SKM-1 (cell line): ENCODE data around the gene UBE2J2.

Experiments used
- DNase-seq: peaks from one replicate; lab custom pipeline; 2025; ENCODE audit not compliant: unreplicated experiment; lab: John Stamatoyannopoulos, UW

UBE2J2 gene

GRCh38 chr1:1282998-1283397 is 9.3 kb upstream of the UBE2J2 start:
- DNase-seq = no peak

GRCh38 chr1:1281533-1282321 is 8.1 kb upstream of the UBE2J2 start:
- no peak for DNase-seq

- no peak for DNase-seq
Observed at GRCh38 chr1:1280782-1281481, 7.3 kb upstream of the UBE2J2 start.

GRCh38 chr1:1279028-1279427 is 5.4 kb upstream of the UBE2J2 start:
- DNase-seq = no peak

GRCh38 chr1:1278620-1279019 is 5.0 kb upstream of the UBE2J2 start:
- no peak for DNase-seq

- no peak for DNase-seq
Observed at GRCh38 chr1:1275836-1276235, 2.2 kb upstream of the UBE2J2 start.

- DNase-seq = no peak
Observed at GRCh38 chr1:1274931-1275431, 1.3 kb upstream of the UBE2J2 start.

GRCh38 chr1:1274299-1274930 is 761 bp upstream of the UBE2J2 start:
- no peak for DNase-seq

GRCh38 chr1:1273209-1273511 is 494 bp downstream of the UBE2J2 start:
- DNase-seq = no peak

GRCh38 chr1:1272341-1273208 is 1.1 kb downstream of the UBE2J2 start:
- DNase-seq = no peak

- DNase-seq = no peak
Observed at GRCh38 chr1:1270813-1271212, 2.8 kb downstream of the UBE2J2 start.

- no peak for DNase-seq
Observed at GRCh38 chr1:1268284-1268682, 5.4 kb downstream of the UBE2J2 start.

- DNase-seq = no peak
Observed at GRCh38 chr1:1267488-1268283, 6.0 kb downstream of the UBE2J2 start.

- no peak for DNase-seq
Observed at GRCh38 chr1:1264868-1265272, 8.8 kb downstream of the UBE2J2 start.

- DNase-seq = no peak
Observed at GRCh38 chr1:1264026-1264425, 9.6 kb downstream of the UBE2J2 start.

GRCh38 chr1:1262758-1263157 is 10.9 kb downstream of the UBE2J2 start:
- no peak for DNase-seq

- DNase-seq = no peak
Observed at GRCh38 chr1:1262071-1262470, 11.6 kb downstream of the UBE2J2 start.

- no peak for DNase-seq
Observed at GRCh38 chr1:1260843-1261560, 12.7 kb downstream of the UBE2J2 start.

- DNase-seq = no peak
Observed at GRCh38 chr1:1259951-1260600, 13.6 kb downstream of the UBE2J2 start.
